Neural crest cell (in vitro differentiated cells): ENCODE data around the gene CNOT11. TPM values are rescaled to one million over a fixed set of nuclear protein-coding genes. Genes with fewer than 3 reads are reported as not detected.
A peak's percentile ranks its signal among the peaks of the same experiment; 100 is the strongest.
"Not testable (repeated sequence)": the region's sequence is repeated elsewhere in the genome, so short reads cannot be mapped to it uniquely, and the experiment has no call there.

Experiments used
- DNase-seq: peaks from one replicate; pipeline ENCODE4 v3.0.0; 2021; ENCODE audit warnings: low read depth, mixed read lengths, low spot score
- H3K27ac Mint-ChIP-seq: one replicate; pipeline ENCODE4 v1.8.0; 2021; ENCODE audit warnings: mild to moderate bottlenecking, mixed read lengths; ENCODE audit not compliant: unreplicated experiment
- H3K27me3 Mint-ChIP-seq: 2 replicates; pipeline ENCODE4 v1.8.0; 2021; ENCODE audit warnings: low read depth, mild to moderate bottlenecking, mixed read lengths
- H3K36me3 Mint-ChIP-seq: 2 replicates; pipeline ENCODE4 v1.8.0; 2021; ENCODE audit warnings: low read depth, mild to moderate bottlenecking, mixed read lengths
- H3K4me1 Mint-ChIP-seq: 2 replicates; pipeline ENCODE4 v1.8.0; 2021; ENCODE audit warnings: mixed read lengths
- H3K4me3 Mint-ChIP-seq: one replicate; pipeline ENCODE4 v1.8.0; 2021; ENCODE audit warnings: mild to moderate bottlenecking, mixed read lengths
- H3K9me3 Mint-ChIP-seq: 2 replicates; pipeline ENCODE4 v1.8.0; 2021; ENCODE audit warnings: mixed read lengths
- CTCF ChIP-seq: fragments of 200-600 bp; sonication (generic); conservative IDR thresholded peaks from 2 replicates; pipeline ENCODE4 v1.5.0; 2021; ENCODE audit warnings: antibody characterized with exemption, mild to moderate bottlenecking
- microRNA-seq: library from miRNA; unstranded; fragments of <30 nt; microRNA quantifications from one replicate; pipeline ENCODE4, GENCODE V29; 2020
- total RNA-seq: library from RNA; stranded (reverse); gene quantifications from 2 replicates; pipeline ENCODE4 v1.2.1, GENCODE V29; 2021

Gene CNOT11
- total RNA-seq, 1 donor from 2014 or later = 48.2 TPM

- TF ChIP-seq CTCF = no peak
- H3K9me3 Mint-ChIP-seq = no peaks in the 10 kb centered on the region
- no peaks in the 10 kb centered on the region for H3K27me3 Mint-ChIP-seq
- DNase-seq = no peak
- H3K27ac Mint-ChIP-seq = no peak overlapping the region
- H3K36me3 Mint-ChIP-seq = peaks cover 7% of the 10 kb centered on the region
- H3K4me3 Mint-ChIP-seq = peak overlapping the region; percentile 87
- H3K4me1 Mint-ChIP-seq = peaks cover 30% of the 10 kb centered on the region
These were observed 57.6 kb downstream of the CNOT11 start for GRCh38 chr2:101310090-101310833.

- Mint-ChIP-seq H3K4me1 (peaks cover 22% of the 10 kb centered on the region), H3K4me3 (peak overlapping the region; percentile 28), H3K27ac (no peak overlapping the region), H3K36me3 (peaks cover 7% of the 10 kb centered on the region), H3K9me3 (no peaks in the 10 kb centered on the region), H3K27me3 (no peaks in the 10 kb centered on the region)
- no peak for TF ChIP-seq CTCF
- DNase-seq = no peak
These were observed 58.4 kb downstream of the CNOT11 start for GRCh38 chr2:101310834-101311695.

- Mint-ChIP-seq H3K27ac (no peak overlapping the region), H3K9me3 (peaks cover 2% of the 10 kb centered on the region), H3K4me3 (peak overlapping the region; percentile 32), H3K4me1 (peaks cover 16% of the 10 kb centered on the region), H3K27me3 (peaks cover 3% of the 10 kb centered on the region), H3K36me3 (peaks cover 2% of the 10 kb centered on the region)
- no peak for DNase-seq
- TF ChIP-seq CTCF = no peak
These were observed 59.0 kb downstream of the CNOT11 start for GRCh38 chr2:101311696-101312017.

- peaks cover 26% of the 10 kb centered on the region for H3K27me3 Mint-ChIP-seq
- H3K9me3 Mint-ChIP-seq, H3K36me3 Mint-ChIP-seq, H3K4me3 Mint-ChIP-seq, DNase-seq, H3K27ac Mint-ChIP-seq, H3K4me1 Mint-ChIP-seq: not testable (repeated sequence)
These were observed 63.9 kb downstream of the CNOT11 start for GRCh38 chr2:101316568-101316967.

Small RNA genes lying within 50 kb of the gene (microRNA-seq; reads per million reads assigned to microRNA genes)
- gene MIR5696 = 4.7 reads per million

Other genes with a start within 250 kb of the CNOT11 start
- gene TBC1D8, start 101.5 kb upstream of the CNOT11 start, total RNA-seq = 7.8 and 8.8 TPM in 2 replicates
- 27.2 and 27.4 TPM in 2 replicates for gene RNF149, start 55.8 kb downstream of the CNOT11 start, total RNA-seq
- gene CREG2, start 134.6 kb downstream of the CNOT11 start, total RNA-seq = 0.63 TPM in 1 of 2 replicates, not detected in the other
- 0.44 and 0.48 TPM in 2 replicates for gene RFX8, start 222.2 kb downstream of the CNOT11 start, total RNA-seq